SK-N-SH (cell line): ENCODE data around the gene RCOR2. TPM values are rescaled to one million over a fixed set of nuclear protein-coding genes. Genes with fewer than 3 reads are reported as not detected.

Source experiments
- CTCF ChIA-PET: fragments of 300-600, 350-600 bp; formaldehyde crosslinking; extraction: SDS; loops from one replicate; lab custom pipeline; 2021; lab: Yijun Ruan, JAX
- POLR2A ChIA-PET: fragments of 350-600 bp; sonication (Branson Sonifier 250); formaldehyde crosslinking; extraction: SDS; loops from one replicate; lab custom pipeline; 2020; ENCODE audit warnings: antibody characterized with exemption, inconsistent platforms; lab: Yijun Ruan, JAX
- DNase-seq: peaks from one replicate; pipeline ENCODE4 v3.0.0; 2012
- H2AFZ ChIP-seq: fragments of 200-600 bp; sonication (generic); 2 replicates; pipeline ENCODE4 v1.8.1; 2016; ENCODE audit warnings: antibody characterized with exemption, mild to moderate bottlenecking, low read depth
- H3F3A ChIP-seq: fragments of 200-600 bp; sonication (generic); replicated peaks from 2 replicates; pipeline ENCODE3; 2016; ENCODE audit warnings: antibody characterized with exemption, mild to moderate bottlenecking; ENCODE audit not compliant: insufficient read depth
- H3K27ac ChIP-seq, 2 experiments: fragments of 200-500 bp in 1 of 2; fragments of 200-600 bp in 1 of 2; sonication (Bioruptor generic) in 1 of 2; sonication (generic), shearing (Covaris generic) in 1 of 2; 2 replicates each; pipeline versions ENCODE4 v1.5.1 to v1.6.1; 2014 to 2016; ENCODE audit warnings: low read depth in 2 of 2, inconsistent platforms in 1 of 2, low read length in 1 of 2, mild to moderate bottlenecking in 1 of 2, mixed read lengths in 1 of 2
- H3K27me3 ChIP-seq: fragments of 200-600 bp; sonication (generic), shearing (Covaris generic); 2 replicates; pipeline ENCODE4 v1.6.1; 2016; ENCODE audit warnings: mixed run types; ENCODE audit not compliant: insufficient read depth
- H3K36me3 ChIP-seq, 2 experiments: fragments of 200-500 bp in 1 of 2; fragments of 200-600 bp in 1 of 2; sonication (Bioruptor generic) in 1 of 2; sonication (generic) in 1 of 2; replicated peaks in 1 of 2; 2 replicates each; pipeline versions ENCODE3 to v1.5.1; 2014 to 2016; ENCODE audit warnings: low read length in 1 of 2, mild to moderate bottlenecking in 1 of 2; ENCODE audit not compliant: insufficient read depth in 2 of 2, control insufficient read depth in 1 of 2
- H3K4me1 ChIP-seq, 2 experiments: fragments of 200-500 bp in 1 of 2; fragments of 200-600 bp in 1 of 2; sonication (Bioruptor generic) in 1 of 2; sonication (generic), shearing (Covaris generic) in 1 of 2; 2 replicates each; pipeline versions ENCODE4 v1.5.1 to v1.6.1; 2014 to 2016; ENCODE audit warnings: low read depth in 1 of 2, low read length in 1 of 2, mixed run types in 1 of 2; ENCODE audit not compliant: insufficient read depth in 2 of 2, control insufficient read depth in 1 of 2
- H3K4me2 ChIP-seq: fragments of 200-600 bp; sonication (generic), shearing (Covaris generic); 2 replicates; pipeline ENCODE4 v1.6.1; 2017; ENCODE audit warnings: mixed run types
- H3K4me3 ChIP-seq, 2 experiments: fragments of 200-500 bp in 1 of 2; fragments of 200-600 bp in 1 of 2; sonication (Bioruptor generic) in 1 of 2; sonication (generic), shearing (Covaris generic) in 1 of 2; 2 replicates each; pipeline versions ENCODE4 v1.5.1 to v1.8.1; 2014 to 2016; ENCODE audit warnings: low read depth in 2 of 2, inconsistent platforms in 1 of 2, low read length in 1 of 2, mild to moderate bottlenecking in 1 of 2, mixed read lengths in 1 of 2, moderate library complexity in 1 of 2
- H3K79me2 ChIP-seq: fragments of 200-600 bp; sonication (generic); 2 replicates; pipeline ENCODE4 v1.8.1; 2017; ENCODE audit warnings: mild to moderate bottlenecking; ENCODE audit not compliant: insufficient read depth
- H3K9ac ChIP-seq: fragments of 200-600 bp; sonication (generic); 2 replicates; pipeline ENCODE4 v1.6.1; 2017; ENCODE audit warnings: mixed run types
- H3K9me2 ChIP-seq: fragments of 200-600 bp; sonication (generic); 2 replicates; pipeline ENCODE4 v1.6.1; 2017; ENCODE audit warnings: mixed run types
- H3K9me3 ChIP-seq: fragments of 200-600 bp; sonication (generic); 2 replicates; pipeline ENCODE4 v1.6.1; 2017; ENCODE audit warnings: mixed run types, mild to moderate bottlenecking, moderate library complexity
- H4K20me1 ChIP-seq: fragments of 200-600 bp; sonication (generic); 2 replicates; pipeline ENCODE4 v1.6.1; 2017; ENCODE audit warnings: mild to moderate bottlenecking, mixed run types; ENCODE audit not compliant: insufficient read depth
- CHD2 ChIP-seq: fragments of 150-350 bp; IDR thresholded peaks from 2 replicates; pipeline ENCODE4 v1.6.1; 2018; ENCODE audit warnings: low read length; ENCODE audit not compliant: partially characterized antibody
- CTCF ChIP-seq: fragments of 200-600 bp; sonication (generic); IDR thresholded peaks from 2 replicates; pipeline ENCODE4 v1.6.1; 2017; ENCODE audit warnings: antibody characterized with exemption, mild to moderate bottlenecking, moderate library complexity
- ELF1 ChIP-seq: IDR thresholded peaks from 2 replicates; pipeline ENCODE4 v1.4.0; 2012
- EP300 ChIP-seq, 2 experiments: IDR thresholded peaks; 2 replicates each; pipeline versions ENCODE4 v1.4.0 to v1.6.1; 2012; ENCODE audit warnings: borderline replicate concordance in 1 of 2, low read depth in 1 of 2, low read length in 1 of 2
- EZH2phosphoT487 ChIP-seq: fragments of 200-600 bp; sonication (generic); IDR thresholded peaks from 2 replicates; pipeline ENCODE4 v1.6.1; 2017; ENCODE audit warnings: low read depth, mixed run types, mild to moderate bottlenecking, antibody characterized with exemption, moderate library complexity, borderline replicate concordance
- FOXJ3 ChIP-seq: sonication (generic); formaldehyde crosslinking; IDR thresholded peaks from 2 replicates; pipeline ENCODE4 v1.5.1; 2020; ENCODE audit warnings: mild to moderate bottlenecking, missing genetic modification reagents
- FOXM1 ChIP-seq: IDR thresholded peaks from 2 replicates; pipeline ENCODE4 v1.4.0; 2012; ENCODE audit warnings: low read depth, mild to moderate bottlenecking
- GABPA ChIP-seq: IDR thresholded peaks from 2 replicates; pipeline ENCODE4 v1.4.0; 2012; ENCODE audit warnings: low read depth, mild to moderate bottlenecking
- GATA2 ChIP-seq: sonication (generic); formaldehyde crosslinking; IDR thresholded peaks from 2 replicates; pipeline ENCODE4 v1.5.0; 2020; ENCODE audit warnings: mild to moderate bottlenecking, missing genetic modification reagents
- IRF3 ChIP-seq: fragments of 150-350 bp; IDR thresholded peaks from 2 replicates; pipeline ENCODE4 v1.6.1; 2016; ENCODE audit warnings: mild to moderate bottlenecking, low read depth, low read length
- JUND ChIP-seq: IDR thresholded peaks from 2 replicates; pipeline ENCODE4 v1.4.0; 2012
- MAX ChIP-seq: IDR thresholded peaks from 2 replicates; pipeline ENCODE4 v1.4.0; 2012; ENCODE audit warnings: low read depth
- MXI1 ChIP-seq: IDR thresholded peaks from 2 replicates; pipeline ENCODE4 v1.6.1; 2012; ENCODE audit warnings: mild to moderate bottlenecking, low read depth, low read length, improper control_type of control experiment
- NFIC ChIP-seq: IDR thresholded peaks from 2 replicates; pipeline ENCODE4 v1.4.0; 2012; ENCODE audit warnings: borderline replicate concordance
- NRF1 ChIP-seq: IDR thresholded peaks from 2 replicates; pipeline ENCODE4 v1.6.1; 2012; ENCODE audit warnings: low read depth, mild to moderate bottlenecking, low read length
- PBX3 ChIP-seq: IDR thresholded peaks from 2 replicates; pipeline ENCODE4; 2012
- POLR2AphosphoS5 ChIP-seq: IDR thresholded peaks from 2 replicates; pipeline ENCODE4 v1.6.1; 2012; ENCODE audit warnings: low read depth, low read length
- RCOR1 ChIP-seq: fragments of 150-350 bp; IDR thresholded peaks from 2 replicates; pipeline ENCODE4 v1.6.1; 2017; ENCODE audit warnings: antibody characterized with exemption, low read length
- RFX5 ChIP-seq: IDR thresholded peaks from 2 replicates; pipeline ENCODE4 v1.6.1; 2012; ENCODE audit warnings: mild to moderate bottlenecking, improper control_type of control experiment, low read length
- RXRA ChIP-seq: IDR thresholded peaks from 2 replicates; pipeline ENCODE4 v1.4.0; 2012; ENCODE audit warnings: low read depth, mild to moderate bottlenecking, borderline replicate concordance
- SIN3A ChIP-seq: IDR thresholded peaks from 2 replicates; pipeline ENCODE4 v1.6.1; 2012; ENCODE audit warnings: low read depth, mild to moderate bottlenecking, low read length, moderate library complexity, borderline replicate concordance
- SMC3 ChIP-seq: IDR thresholded peaks from 2 replicates; pipeline ENCODE4 v1.6.1; 2012; ENCODE audit warnings: low read depth, low read length, improper control_type of control experiment
- USF1 ChIP-seq: IDR thresholded peaks from 2 replicates; pipeline ENCODE4 v1.4.0; 2012; ENCODE audit warnings: low read depth, borderline replicate concordance
- WGBS: methylation state at CpG from one replicate; pipeline ENCODE4 v1.1.6; 2017; ENCODE audit warnings: low lambda C conversion rate; 5-methylcytosine and 5-hydroxymethylcytosine counted together
- polyA plus RNA-seq, 3 experiments: library from polyadenylated mRNA; depleted of rRNA; stranded (reverse); fragments of >200 nt; gene quantifications; 2 replicates each; pipeline ENCODE4 v1.2.3, GENCODE V29; 2012

Gene RCOR2
- polyA plus RNA-seq, 1 of the 3 experiments (the other 2 are of a cell fraction): 1.1 TPM

GRCh38 chr11:63942803-63943202 is 25.8 kb upstream of the RCOR2 start:
- no peak overlapping the region for H3K27ac ChIP-seq
- no peak overlapping the region for H2AFZ ChIP-seq
- H3K27me3 ChIP-seq: no peaks in the 10 kb centered on the region
- H3F3A ChIP-seq: no peaks in the 10 kb centered on the region
- H3K9ac ChIP-seq: no peak overlapping the region
- TF ChIP-seq GATA2: no peak
- no peak for TF ChIP-seq RFX5
- TF ChIP-seq NFIC: no peak
- TF ChIP-seq PBX3: no peak
- no peak for TF ChIP-seq FOXJ3
- TF ChIP-seq CTCF: no peak
- no peak for TF ChIP-seq GABPA
- TF ChIP-seq JUND: no peak
- TF ChIP-seq MAX: no peak
- TF ChIP-seq ELF1: no peak
- TF ChIP-seq USF1: no peak
- no peak for TF ChIP-seq RXRA
- TF ChIP-seq SIN3A: no peak
- TF ChIP-seq SMC3: no peak
- TF ChIP-seq NRF1: no peak
- 96% methylated on average over 3 of the region's 3 CpGs for WGBS
- no peak overlapping the region for H3K4me2 ChIP-seq
- ChIA-PET CTCF (interaction anchor here (1.0 to 9.3 kb wide), 6 partner anchors 27 to 175 kb away, joined by 3 to 113 read pairs (median 4); partner anchors contain the start of genes MARK2 and RCOR2), POLR2A (interaction anchor here (1.6 kb wide), 1 partner anchor 26 kb away, joined by 12 read pairs; the partner anchor contains the start of gene RCOR2)
- no peaks in the 10 kb centered on the region for H3K9me2 ChIP-seq
- no peak overlapping the region for H3K4me3 ChIP-seq
- H3K4me1 ChIP-seq: peaks cover 20 to 28% of the 10 kb centered on the region in 2 experiments; a peak in 3 of 4 replicates
- H3K36me3 ChIP-seq: peaks cover 8 to 9% of the 10 kb centered on the region in 2 experiments
- H3K9me3 ChIP-seq: no peaks in the 10 kb centered on the region
- H4K20me1 ChIP-seq: peaks cover 16% of the 10 kb centered on the region; the same call in 1 of the 2 replicates
- DNase-seq: no peak
- H3K79me2 ChIP-seq: peaks cover 59% of the 10 kb centered on the region

GRCh38 chr11:63941901-63942300 is 24.9 kb upstream of the RCOR2 start:
- no peak overlapping the region for H2AFZ ChIP-seq
- H3K4me2 ChIP-seq: no peak overlapping the region
- H3K4me3 ChIP-seq: no peak overlapping the region
- POLR2A ChIA-PET: interaction anchor here (1.6 kb wide), 1 partner anchor 26 kb away, joined by 12 read pairs; the partner anchor contains the start of gene RCOR2
- CTCF ChIA-PET: interaction anchor here (1.1 to 9.3 kb wide), 5 partner anchors 27 to 174 kb away, joined by 3 to 113 read pairs (median 5); partner anchors contain the start of genes MARK2 and RCOR2
- no peaks in the 10 kb centered on the region for H3K27me3 ChIP-seq
- H4K20me1 ChIP-seq: peaks cover 16% of the 10 kb centered on the region; the same call in 1 of the 2 replicates
- DNase-seq: no peak
- peaks cover under 1 to 7% of the 10 kb centered on the region in 2 experiments for H3K36me3 ChIP-seq
- H3K4me1 ChIP-seq: peaks cover 20 to 28% of the 10 kb centered on the region in 2 experiments; a peak in 3 of 4 replicates
- WGBS: 91% methylated on average over 4 of the region's 4 CpGs
- no peaks in the 10 kb centered on the region for H3K9me3 ChIP-seq
- no peaks in the 10 kb centered on the region for H3F3A ChIP-seq
- no peak overlapping the region for H3K27ac ChIP-seq
- H3K9me2 ChIP-seq: no peaks in the 10 kb centered on the region
- peaks cover 59% of the 10 kb centered on the region for H3K79me2 ChIP-seq
- H3K9ac ChIP-seq: no peak overlapping the region
- TF ChIP-seq RCOR1 (no peak), CHD2 (no peak), FOXM1 (no peak), NRF1 (no peak), SMC3 (no peak), POLR2AphosphoS5 (no peak), MXI1 (no peak), GATA2 (no peak), IRF3 (no peak), FOXJ3 (no peak), EZH2phosphoT487 (no peak), EP300 (IDR thresholded peaks at IDR 0.05; ENCODE audit: borderline replicate concordance in 1 of 2, low read depth in 1 of 2, low read length in 1 of 2) (no peak), RXRA (no peak)
